Brain pericyte (primary cell): ENCODE results near the gene SYCP2.

ENCODE experiments used
- DNase-seq: peaks from one replicate; pipeline ENCODE4 v3.0.0-alpha.2; 2012; ENCODE audit warnings: low read depth, low spot score

Gene SYCP2

GRCh38 chr20:59942245-59942644, 8.8 kb upstream of the SYCP2 start:
- no peak for DNase-seq

DNA sequence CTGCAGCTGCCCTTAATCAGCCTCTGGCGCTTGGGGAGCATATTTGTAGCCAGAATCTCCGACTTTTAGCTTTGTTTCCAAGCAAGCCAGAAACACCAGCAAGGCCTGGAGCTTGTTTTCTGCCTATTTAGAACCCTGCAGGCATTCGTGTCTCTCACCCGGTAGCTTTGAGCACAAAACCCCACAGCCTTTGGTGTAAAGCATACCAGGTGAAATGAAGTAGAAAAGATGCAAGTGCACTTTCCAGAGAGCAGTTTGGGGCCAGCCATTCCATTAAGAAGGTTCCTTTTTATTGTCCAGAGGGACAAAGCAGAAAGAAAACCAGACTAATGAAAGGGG, 7.5 kb upstream of the SYCP2 start:
- DNase-seq: no peak

GRCh38 chr20:59940129-59940955, 6.9 kb upstream of the SYCP2 start, which contains the start of the genes FAM217B and PPP1R3D:
TSS of gene FAM217B (plus strand) at chr20:59940389. CDS start at chr20:59943944, 3,555 bp downstream.
TSS of gene PPP1R3D (minus strand) at chr20:59940305. CDS start at chr20:59939931, 374 bp downstream.
- peak; percentile 82 for DNase-seq

DNA sequence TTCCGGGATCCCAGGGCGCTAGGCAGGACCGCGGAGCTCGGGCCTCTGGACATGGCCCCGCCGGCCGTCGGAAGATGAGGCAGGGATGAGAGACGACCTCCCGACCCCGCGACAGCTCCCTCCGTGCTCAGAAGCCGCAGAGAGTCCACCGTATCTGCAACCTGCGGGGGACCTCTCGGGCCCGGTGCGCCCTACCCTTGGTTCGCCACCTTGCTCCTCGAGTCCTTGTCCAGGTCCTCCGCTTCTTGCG, 6.4 kb upstream of the SYCP2 start:
- DNase-seq: no peak

DNA sequence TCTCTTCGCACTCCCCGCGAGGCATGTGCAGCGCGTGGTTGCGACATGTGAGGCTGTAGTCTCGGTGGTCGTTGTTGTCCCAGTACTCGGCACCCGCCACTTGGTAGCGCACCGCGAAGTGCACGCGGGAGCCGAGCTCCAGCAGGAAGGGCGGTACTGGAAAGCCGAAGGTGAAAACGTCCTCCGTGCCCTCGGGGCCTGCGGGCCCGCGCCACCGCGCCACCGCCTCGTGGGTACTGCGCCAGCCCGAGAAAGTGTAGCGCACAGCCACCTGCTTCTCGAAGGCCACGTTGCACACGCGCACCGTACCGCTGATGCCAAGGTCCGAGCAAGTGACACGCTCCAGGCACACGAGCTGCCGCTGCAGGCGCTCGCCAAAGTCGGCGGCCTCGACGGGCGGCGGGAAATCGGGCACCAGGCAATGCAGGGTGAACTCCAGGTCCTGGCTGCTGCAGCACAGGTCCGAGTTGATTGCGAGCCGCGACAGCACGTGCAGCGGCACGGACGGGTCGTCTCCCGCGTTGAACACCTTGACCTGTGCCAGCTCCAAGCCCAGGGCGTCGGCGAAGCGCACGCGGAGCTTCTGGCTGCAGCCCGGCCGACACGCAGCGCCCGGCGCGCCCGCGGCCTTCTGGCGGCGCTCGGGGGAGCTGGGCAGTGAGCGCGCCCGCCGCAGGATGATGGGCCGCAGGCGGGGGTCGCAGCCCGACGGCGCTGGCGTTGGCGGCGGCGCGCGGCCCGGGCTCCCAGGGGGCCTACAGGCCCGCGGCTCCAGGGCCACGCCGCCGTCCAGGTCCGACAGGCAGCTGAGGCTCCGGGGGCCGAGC, 5.8 kb upstream of the SYCP2 start:
- DNase-seq: no peak

DNA sequence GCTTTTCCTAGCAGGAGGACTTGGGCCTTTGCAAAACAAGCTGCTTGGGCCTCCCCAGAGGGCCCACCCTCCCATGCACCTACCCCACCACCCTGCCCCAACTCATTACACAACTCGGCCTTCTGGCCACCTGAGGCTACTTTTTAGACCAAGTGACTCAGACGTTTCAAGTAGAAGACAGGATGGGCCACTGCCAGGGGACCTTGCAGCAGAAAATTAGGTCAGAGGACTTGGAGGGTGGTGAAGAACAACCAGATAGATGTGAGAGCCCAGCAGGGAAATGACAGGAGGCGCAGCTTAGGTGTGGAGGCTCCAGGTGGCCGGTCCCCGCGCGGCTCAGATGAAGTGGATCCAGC, 5.2 kb upstream of the SYCP2 start:
- DNase-seq: no peak

- DNase-seq: no peak
Observed at GRCh38 chr20:59938221-59938620, 4.8 kb upstream of the SYCP2 start.

- no peak for DNase-seq
Observed at GRCh38 chr20:59937150-59937549, 3.7 kb upstream of the SYCP2 start.

DNA sequence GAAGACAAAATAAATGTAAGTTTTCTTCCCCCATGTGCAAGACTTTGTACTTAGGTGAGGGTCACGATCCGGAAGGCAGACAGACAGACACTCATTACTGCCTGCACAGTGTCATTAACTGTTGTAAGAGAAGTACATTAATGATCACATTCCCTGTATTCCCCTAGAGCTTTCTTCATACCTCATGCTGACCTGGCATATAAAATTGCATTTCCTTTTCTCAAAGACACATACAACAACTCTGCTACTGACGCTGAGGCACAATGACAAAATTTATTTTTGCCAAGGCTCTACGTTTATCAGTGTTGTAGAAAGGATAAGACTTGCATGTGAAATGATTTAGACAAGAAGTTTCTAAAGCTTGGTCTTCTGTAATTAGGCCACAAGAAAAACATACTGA, 3.0 kb upstream of the SYCP2 start:
- DNase-seq: no peak

DNA sequence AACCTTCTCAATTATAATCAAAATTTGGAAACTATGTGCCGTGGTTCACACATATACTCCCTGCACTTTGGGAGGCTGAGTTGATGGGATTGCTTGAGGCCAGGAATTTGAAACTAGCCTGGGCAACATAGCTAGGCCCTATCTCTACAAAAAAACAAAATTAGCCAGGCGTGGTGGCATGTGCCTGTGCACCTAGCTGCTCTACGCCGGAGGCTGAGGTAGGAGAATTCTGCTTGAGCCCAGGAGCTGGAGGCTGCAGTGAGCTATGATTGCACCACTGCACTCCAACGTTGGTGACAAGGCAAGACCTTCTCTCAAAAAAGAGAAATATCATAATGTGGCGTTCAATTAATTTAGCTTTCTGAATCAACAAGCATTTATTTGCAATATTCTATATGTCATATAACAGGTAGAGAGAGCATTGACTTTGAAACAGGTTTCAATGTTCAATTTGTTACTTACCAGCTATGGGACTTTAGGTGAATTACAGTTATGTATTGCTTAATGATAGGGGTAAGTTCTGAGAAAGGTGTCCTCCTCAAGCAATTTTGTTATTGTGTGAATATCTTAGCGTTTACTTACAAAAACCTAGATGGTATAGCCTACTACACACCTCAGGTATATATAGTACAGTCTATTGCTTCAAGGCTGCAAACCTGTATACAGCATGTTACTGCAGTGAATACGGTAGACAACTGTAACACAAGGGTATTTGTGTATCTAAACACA, 2.2 kb upstream of the SYCP2 start:
- no peak for DNase-seq

- DNase-seq: peak; percentile 13
Observed at GRCh38 chr20:59933849-59934585, 580 bp upstream of the SYCP2 start.

DNA sequence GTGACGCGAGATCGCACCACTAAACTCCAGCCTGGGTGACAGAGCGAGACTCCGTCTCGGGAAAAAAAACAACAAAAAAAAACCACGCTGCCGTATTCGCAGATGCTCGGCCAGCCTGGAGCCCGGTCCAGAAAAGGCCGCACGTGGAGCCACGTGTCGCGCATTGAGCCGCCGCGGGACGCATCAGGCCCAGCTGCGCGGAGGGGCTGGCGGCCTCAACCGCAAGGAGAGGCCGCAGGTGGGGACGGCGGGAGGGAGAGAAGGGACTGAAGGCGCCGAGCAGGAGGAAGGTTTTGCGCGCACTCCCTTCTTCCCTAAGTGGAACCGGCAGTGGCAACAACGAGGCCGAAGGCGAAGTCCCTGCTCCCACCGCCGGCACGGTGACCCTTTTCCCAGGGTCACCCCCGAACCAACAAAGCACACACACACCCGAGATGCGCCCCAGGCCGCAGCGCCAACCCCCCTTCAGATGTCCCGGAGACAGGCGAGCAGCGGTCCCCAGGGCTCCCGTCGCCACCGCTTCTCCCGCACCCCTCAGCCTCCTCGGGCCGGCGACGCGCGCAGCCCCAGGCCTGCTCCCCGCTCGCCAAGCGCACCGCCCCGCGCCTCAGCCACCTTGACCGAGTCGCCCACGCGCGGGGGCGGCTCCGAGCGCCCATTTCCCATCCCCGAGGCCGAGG, 681 bp downstream of the SYCP2 start:
- no peak for DNase-seq

DNA sequence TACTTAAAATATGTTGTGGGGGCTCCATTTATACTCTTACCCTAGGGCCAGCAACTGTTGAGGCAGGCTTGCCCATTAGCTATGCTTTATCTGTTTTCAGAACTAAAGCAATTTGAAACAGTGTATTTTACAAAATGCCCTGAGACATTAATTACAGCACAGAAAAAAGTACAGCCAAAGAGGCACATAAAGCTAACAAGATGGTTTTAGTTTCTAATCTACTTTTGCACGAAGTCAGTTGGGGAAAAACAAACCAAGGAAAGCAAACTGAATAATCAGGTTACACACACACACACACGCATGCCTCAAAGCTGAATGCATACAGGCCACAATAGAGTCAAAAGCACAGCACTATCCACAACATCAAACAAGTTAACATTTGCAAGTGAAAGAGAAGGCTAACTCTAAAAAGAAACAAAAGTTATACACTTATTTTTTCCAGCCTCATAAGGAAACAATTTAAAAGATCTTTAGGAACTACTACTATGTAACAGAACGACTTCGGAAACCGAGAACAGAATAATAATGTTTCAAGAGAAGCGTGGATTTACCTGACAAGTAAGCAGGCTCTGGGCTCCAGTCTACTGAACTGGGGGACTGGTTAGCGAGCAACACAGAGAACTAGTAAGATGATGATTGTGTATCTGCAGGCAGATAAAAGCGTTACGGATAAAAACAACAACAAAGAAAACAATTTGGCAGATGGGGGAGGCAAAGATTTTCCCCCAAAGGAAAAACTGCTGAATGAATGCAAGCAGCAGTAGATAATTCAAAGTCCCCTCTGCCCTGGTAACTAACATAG, 1.7 kb downstream of the SYCP2 start:
- DNase-seq: no peak

- DNase-seq: no peak
Observed at GRCh38 chr20:59925899-59926298, 7.5 kb downstream of the SYCP2 start.

- no peak for DNase-seq
Observed at GRCh38 chr20:59925359-59925758, 8.1 kb downstream of the SYCP2 start.

DNA sequence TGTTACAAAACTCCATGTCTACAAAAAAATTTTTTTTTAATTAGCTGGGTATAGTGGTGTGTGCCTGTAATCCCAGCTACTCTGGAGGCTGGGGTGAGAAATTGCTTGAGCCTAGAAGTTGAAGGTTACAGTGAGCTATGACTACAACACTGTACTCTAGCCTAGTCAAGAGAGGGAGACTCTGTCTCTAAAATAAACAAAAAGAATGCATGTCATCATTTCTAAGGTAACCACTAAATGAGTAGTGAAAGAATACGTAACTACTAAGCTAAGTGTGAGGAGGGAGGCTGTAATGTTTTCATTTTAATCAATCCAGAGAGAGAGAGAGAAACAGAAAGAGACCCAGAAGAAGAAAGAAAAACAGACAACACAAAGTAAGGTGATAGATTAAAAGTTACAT, 9.9 kb downstream of the SYCP2 start:
- no peak for DNase-seq

DNA sequence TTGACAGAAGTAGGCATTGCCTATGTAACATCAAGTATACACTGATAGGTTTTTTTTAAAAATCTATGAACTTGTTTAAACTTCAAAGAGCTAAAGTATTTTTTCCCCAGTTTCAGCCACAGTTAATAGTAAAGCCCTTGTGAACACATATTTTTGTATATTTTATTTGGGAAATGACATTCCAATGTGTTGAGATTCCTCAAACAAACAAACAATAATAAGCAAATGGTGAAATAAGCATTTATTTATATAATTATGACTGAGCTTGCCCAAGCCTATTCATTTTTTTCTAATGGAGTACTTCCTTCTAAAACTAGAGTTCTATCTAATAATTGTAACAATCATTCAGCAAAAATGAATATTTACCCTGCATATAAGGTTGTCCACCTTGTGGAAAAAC, 12.5 kb downstream of the SYCP2 start:
- DNase-seq: no peak

DNA sequence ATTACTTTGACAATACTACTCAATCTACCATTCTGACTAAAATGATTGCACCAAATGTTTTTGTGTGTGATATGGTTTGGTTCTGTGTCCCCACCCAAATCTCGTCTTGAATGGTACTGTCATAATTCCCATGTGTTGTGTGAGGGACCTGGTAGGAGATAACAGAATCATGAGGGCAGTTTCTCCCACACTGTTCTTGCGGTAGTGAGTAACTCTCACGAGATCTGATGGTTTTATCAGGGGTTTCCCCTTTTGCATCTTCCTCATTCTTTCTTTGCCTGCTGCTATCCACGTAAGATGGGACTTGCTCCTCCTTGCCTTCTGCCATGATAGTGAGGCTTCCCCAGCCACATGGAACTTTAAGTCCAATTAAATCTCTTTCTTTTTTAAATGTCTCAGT, 20.8 kb downstream of the SYCP2 start:
- DNase-seq: no peak

GRCh38 chr20:59911041-59911440, 22.4 kb downstream of the SYCP2 start:
- no peak for DNase-seq

DNA sequence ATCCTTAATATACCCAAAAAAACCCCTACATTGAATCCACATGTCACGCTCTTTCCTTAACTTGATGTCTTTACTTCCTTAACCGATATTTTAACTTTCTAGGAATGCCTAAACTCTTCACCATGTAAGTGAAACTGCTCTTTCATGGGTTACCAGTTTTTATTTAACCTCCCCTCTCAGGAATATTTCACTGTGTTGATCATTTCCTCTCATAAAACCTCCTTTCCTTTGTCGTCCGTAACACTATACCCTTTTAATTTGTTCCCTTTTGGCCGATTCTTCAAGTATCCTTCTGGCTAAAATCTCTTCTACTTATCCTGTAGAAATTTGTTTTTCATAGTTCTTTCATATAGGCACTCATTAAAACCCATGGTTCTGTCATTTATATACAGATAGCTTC, 24.6 kb downstream of the SYCP2 start:
- no peak for DNase-seq

DNA sequence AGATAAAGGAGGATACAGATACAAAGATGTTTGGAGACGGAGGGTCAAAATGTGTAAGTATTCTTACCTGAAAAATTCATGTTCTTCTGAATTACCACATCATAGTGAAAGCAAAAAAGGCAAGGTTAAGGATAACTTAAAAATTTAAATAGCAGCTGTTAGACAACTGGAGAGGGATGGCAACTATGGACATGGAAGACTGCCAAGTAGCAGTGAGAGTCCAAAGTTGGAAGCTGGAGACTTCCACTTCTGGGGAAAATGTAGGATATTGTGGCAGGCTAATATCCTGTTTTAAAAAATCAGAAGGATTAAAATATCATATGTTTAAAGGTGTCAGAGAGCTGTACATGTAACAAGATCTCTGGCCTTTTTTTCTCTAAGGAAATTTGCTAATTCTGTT, 29.8 kb downstream of the SYCP2 start:
- no peak for DNase-seq
